Bone marrow (tissue), 2 donors: ENCODE data around the gene RHBDL3.

Source experiments
- DNase-seq, 2 donors: peaks; one replicate each; lab custom pipeline; 2025; lab: John Stamatoyannopoulos, UW

Gene RHBDL3

DNA sequence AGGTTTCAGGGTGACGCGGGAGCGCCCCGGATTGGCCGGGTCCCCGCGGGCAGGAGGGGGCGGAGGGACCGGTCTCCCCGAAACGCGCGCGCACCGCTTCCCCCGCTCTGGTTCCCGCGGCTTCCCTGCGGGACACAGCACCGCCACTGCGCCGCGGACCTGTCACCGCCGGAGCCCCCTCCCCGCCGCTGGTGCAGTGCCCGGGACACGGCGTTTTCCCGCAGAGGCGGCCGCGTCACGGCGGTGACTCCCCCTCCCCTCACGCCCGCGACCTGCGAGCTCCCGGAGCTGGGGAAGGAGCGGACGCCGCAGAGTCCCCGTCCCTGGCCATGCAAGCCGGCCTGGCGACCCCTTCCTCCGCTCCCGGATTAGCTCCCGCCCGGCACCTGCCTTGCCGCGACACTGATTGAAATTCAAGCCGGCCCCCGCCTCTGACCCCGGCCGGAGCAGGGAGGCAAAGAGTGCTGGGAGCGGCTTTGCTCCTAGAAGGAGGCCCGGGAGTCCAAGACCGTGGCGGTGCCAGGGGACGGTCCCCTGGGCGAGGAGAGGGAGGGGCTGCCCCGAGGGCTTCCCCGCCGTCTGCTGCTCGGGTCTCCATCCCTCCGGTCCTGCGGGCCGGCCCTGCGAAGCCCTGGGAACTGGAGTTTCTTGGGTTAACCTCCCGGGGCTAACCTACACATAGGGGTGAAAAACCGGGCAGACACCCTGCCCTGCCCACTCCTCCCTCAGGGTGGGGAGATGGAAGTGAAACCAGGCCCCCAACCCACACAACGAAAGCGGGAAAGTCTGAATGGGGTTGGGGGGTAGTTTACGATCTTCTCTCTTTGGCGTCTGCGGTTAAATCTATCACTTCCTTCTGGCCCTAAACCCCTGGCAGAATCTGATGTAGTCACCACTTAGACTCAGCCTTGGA is 1.0 kb downstream of the RHBDL3 start:
- no peak for DNase-seq

GRCh38 chr17:32267690-32268205 is 2.1 kb downstream of the RHBDL3 start:
- DNase-seq, result no peak

DNA sequence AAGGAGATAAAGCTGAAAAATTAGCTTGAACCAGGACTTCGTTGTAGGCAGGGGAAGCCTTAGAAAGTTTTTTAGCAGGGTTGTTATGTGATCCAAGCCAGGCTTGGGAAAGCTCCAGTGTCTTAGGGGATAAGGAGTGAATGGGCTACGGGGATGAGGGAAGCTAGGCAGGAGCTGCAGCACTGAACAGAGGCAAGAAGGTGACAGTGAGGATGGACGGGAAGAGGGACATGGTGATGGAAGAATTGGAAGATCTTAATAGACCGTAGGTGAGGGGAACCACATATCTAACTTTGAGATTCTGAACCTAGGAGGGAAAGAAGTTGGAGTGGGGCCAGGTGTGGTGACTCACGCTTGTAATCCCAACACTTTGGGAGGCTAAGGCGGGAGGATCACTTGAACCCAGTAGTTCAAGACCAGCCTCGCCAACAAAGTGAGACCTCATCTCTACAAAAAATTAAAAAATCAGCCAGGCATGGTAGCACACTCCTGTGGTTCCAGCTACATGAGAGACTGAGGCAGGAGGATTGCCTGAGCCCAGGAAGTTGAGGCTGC is 3.2 kb downstream of the RHBDL3 start:
- no peak for DNase-seq

GRCh38 chr17:32269377-32269776 is 3.7 kb downstream of the RHBDL3 start:
- no peak for DNase-seq

DNA sequence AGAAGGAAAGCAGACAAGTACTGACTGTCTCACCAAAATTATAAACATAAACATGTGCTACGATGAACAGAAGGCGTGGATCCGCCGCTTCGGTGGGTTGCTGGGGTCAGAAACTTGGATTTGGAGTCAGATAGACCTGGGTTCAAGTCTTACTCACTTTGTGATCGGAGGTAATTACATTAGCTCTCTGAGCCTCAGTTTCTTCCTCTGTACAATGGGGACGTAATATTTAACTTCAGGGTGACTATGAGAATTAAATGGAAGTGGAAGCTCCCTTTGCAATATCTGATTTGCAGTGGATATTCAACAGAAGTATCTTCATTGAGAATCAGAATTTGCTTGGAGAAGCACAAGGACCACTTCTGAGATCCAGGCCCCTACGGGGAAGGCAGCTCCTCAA is 6.2 kb downstream of the RHBDL3 start:
- no peak for DNase-seq

GRCh38 chr17:32274101-32274500 is 8.5 kb downstream of the RHBDL3 start:
- DNase-seq, result no peak

DNA sequence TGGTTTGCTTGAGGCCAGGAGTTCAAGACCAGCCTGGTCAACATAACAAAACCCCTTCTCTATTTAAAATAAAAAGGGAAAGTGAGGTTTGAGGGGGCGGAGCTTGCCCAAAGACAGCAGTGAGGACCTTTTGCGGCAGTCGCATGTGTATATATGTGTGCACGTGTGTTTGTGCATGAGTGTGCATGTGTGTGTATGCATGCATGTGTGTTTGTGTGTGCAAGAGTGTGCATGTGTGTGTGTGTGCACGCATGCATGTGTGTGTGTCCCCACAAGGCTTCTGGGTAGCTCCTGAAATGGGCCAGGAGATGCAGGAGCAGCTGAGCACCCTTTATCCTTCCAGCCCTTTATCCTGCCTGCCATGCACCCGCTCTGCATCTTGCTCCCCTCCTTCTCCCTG is 9.0 kb downstream of the RHBDL3 start:
- DNase-seq, result no peak

- DNase-seq, result peak; percentile 47 to 73
Measured at GRCh38 chr17:32275060-32276042, 9.7 kb downstream of the RHBDL3 start.

DNA sequence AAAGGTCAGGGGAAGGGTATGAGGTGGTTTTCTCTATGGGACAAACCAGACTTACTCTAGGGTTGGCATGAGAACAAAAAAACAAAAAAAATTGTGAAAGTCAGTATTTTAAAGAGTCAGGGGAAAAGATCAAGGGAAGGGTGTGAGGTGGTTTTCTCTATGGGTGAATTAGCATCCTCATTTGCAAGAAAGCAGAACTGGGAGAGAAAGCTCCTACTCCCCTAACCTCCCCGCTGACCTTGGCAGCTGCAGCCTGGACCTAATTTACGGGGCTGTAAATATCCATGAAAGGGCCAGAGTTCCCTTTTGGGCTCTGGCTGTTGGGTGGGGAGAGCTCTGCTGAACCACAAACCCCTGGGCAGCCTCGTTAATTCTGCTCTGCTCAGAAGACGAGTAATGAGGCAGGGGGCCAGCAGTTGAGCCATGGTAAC is 10.6 kb downstream of the RHBDL3 start:
- no peak for DNase-seq

DNA sequence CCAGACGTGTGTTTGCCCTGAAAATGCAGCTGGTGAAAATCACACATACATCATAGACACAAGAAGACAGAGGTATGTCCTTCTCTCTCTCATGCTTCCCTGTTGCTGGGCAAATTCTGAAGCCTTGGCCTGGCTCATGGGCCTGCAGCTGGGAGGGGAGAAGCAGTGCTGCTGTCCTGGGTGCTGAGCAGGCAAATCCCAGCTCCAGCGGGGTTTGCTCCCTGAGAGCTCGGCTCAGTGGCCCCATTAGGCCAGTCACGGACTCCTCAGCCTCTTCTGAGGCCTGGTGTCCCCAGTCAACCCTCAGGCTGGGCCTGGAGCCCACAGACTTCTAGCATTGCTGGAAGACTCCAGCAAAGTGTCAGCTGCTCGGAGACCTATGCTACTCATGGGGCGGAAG is 11.7 kb downstream of the RHBDL3 start:
- no peak for DNase-seq

DNA sequence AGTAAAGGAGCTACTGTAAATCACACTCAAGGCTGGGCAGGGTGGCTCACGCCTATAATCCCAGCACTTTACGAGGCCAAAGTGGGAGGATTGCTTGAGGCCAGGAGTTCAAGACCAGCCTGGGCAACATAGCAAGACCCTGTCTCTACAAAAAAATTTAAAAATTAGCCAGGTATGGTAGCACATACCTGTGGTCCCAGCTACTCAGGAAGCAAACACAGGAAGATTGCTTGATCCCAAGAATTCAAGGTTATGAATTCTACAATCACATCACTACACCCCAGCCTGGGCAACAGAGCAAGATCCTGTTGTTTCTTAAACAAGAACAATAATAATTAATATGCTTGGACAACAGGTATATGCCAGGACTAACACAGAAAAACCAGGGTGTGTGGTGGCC is 13.2 kb downstream of the RHBDL3 start:
- no peak for DNase-seq

DNA sequence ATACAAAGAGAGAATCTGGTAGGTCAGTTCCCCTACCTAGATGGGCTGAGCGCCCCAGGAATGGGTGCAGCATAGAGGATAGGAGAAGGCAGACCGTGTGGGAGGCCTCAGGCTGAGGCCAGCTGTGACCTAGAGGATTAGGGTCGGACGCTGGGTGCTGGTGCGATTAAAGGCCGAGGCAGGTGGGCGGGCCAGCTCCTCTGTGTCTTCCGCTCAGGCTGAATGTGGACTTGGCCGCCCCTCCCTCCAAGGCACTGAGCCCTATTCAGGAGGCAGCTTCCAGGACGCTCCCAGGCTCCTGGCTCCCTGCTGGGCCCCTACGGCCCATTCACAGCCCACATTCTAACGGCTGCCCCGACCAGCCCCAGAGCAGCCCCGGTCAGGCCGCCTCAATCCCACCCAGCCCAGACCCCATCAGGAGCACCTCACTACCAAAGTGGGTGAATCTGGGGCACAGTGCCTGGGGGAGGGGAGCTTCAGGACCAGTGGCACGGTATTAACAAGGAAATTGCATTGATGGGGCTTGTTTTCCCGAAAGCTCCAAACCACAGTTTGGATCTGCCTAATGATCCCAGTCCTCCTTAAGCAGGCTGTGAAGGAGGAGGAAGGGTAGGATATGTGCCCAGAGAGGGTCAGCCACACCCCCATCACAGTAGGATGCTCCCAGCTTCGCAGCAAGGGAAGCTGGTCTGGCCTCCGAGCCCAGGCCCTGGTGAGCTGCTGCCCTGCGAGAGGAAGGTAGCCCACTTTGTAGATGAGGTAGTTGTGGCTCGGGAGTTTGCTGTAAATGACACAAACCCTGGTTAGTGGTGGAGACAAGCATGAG is 14.5 kb downstream of the RHBDL3 start:
- no peak for DNase-seq

DNA sequence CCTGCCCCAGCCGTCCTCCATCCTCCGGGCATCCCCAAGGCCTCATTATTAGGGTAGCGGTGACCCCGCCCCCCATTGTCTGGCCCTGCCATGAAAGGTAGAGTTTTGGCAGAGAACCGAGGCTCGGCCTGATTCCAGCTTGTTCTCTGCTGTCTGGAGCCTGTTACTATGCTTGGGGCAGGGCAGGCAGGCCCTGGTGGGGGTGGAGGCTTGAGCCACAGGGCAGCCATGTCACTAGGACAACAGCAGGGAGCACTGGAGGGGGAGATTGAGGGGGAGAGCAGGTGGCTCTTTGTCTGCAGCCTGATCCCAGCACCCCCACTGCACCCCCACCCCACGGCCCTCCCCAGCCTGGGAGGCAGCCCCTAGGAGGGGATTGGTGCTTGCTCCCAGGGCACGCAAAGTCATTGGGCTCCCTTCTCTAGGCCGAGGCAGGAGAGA is 15.4 kb downstream of the RHBDL3 start:
- no peak for DNase-seq

GRCh38 chr17:32283745-32284201 is 18.1 kb downstream of the RHBDL3 start:
- no peak for DNase-seq

GRCh38 chr17:32285306-32285705 is 19.7 kb downstream of the RHBDL3 start:
- no peak for DNase-seq

DNA sequence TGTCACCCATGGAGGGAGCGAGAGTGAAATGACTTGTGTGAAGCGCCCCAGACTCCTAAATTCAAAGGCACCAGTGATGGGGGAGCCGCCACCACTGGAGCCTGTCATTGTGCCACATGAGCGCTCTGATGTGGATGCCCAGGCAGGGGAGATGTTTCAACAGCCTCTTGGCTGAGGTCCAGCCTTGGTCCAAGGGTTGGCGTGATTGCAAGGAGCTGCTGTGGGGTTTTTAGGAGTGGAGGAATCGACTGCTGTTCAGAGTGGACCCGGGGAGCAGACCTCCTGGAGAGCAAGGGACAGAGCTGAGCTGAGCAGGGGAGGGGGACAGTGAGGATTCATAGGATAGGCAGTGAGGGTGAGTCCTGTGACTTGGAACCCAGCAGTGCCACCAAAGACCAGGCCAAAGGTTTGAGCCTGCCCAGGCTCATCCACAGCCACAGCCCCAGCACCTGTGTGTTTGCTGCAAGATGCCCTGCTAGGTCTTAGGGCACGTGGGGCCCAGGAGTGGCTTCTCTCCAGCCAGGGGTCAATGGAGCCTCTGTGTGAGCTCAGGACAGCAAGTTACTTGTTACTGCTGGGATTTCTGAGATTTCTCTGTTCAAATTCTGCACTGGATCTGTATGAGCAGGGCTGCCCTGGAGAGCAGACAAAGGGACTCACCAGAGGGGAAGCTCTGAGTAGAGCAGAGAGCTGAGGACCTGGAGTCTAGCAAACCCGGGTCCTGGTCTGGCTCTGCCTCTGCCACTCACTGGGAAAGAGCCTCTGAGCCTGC is 20.3 kb downstream of the RHBDL3 start:
- no peak for DNase-seq

DNA sequence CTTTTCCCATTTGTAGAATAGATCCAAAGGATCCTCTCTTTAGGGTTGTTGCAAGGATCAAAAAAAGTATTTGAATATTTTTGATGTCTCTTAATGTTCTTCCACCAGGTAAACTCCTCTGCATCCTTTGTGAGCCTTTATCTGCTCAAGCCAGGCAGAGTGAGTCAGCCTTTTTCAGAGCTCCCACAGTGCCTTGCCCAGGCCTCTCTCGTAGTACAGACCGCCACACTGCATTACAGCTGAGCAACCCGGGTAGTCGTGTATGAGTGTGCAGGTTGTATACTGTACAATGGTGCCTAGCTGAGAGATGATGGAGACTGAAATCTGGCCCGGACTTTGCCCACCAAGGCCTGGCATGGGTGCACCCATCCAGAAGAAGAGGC is 20.9 kb downstream of the RHBDL3 start:
- DNase-seq, result peak in 1 of 2 donors; percentile 31

- no peak for DNase-seq
Measured at GRCh38 chr17:32287804-32288511, 22.3 kb downstream of the RHBDL3 start.

DNA sequence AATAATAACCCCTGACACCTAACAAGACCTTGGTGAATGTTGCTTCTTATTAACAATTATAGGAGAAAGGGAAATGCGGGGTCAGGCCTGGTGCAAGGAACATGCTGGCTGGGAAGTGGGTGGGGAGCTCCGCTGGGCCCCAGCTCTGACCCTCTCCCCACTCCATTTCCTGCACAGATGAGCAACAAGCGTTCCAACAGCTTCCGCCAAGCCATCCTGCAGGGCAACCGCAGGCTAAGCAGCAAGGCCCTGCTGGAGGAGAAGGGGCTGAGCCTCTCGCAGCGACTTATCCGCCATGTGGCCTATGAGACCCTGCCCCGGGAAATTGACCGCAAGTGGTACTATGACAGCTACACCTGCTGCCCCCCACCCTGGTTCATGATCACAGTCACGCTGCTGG is 23.0 kb downstream of the RHBDL3 start:
- DNase-seq, result peak in 1 of 2 donors; percentile 55
